GM21515 (cell line): ENCODE data around the gene CALU.

Experiments
- ATAC-seq: cut with Tn5 transposase; IDR thresholded peaks from one replicate; pipeline ENCODE4 v1.9.1; 2021; ENCODE audit not compliant: unreplicated experiment

Gene CALU

DNA sequence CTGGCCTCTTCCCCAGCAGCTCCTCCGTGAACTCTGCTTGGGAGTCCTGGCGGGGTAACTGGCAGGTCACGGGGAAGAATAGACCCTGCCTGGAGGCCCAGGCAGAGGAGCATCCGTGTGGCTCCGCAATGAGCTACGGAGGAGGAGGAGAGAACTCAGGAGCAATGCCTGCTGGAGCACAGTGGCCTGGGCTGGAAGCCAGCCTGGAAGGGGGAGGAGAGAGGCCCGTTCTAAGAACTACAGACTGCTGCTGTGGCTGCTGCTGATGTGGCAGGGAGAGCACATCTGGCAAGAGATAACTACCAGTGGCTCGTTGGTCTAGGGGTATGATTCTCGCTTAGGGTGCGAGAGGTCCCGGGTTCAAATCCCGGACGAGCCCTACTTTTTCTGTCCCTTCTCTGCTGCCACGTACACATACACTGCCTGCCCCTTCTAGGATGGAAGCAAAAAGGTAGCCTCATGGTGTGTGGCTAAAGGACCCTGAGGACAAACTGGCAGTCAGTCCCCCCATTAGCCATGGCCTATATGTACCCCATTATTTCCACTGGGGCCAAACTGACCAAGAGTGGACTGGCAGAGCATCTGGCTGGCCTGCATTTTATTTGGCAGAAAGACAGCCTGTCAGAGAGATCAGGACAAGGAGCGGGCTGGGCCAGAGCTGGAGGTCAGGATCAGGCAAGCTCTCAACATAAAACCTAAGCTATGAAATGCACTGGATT is 44.1 kb downstream of the CALU start:
- ATAC-seq: no peak

DNA sequence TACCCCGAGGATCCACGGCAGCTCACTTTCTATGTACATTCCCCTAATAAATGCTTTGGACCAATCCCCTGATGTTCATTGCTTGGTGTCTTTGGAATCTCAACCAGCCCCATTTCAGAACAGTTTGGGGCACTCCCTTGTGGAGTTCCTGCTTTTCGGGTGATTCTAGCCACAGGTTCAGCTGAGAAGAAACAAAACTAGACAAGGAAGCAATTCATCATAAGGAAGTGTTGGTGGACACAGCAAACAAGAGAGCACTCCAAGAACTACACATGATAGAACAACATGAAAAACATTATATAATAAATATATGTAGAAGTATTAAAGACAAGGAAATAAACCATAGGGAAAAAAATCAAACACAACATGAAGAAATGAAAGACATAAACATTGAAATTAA is 46.6 kb downstream of the CALU start:
- no peak for ATAC-seq

DNA sequence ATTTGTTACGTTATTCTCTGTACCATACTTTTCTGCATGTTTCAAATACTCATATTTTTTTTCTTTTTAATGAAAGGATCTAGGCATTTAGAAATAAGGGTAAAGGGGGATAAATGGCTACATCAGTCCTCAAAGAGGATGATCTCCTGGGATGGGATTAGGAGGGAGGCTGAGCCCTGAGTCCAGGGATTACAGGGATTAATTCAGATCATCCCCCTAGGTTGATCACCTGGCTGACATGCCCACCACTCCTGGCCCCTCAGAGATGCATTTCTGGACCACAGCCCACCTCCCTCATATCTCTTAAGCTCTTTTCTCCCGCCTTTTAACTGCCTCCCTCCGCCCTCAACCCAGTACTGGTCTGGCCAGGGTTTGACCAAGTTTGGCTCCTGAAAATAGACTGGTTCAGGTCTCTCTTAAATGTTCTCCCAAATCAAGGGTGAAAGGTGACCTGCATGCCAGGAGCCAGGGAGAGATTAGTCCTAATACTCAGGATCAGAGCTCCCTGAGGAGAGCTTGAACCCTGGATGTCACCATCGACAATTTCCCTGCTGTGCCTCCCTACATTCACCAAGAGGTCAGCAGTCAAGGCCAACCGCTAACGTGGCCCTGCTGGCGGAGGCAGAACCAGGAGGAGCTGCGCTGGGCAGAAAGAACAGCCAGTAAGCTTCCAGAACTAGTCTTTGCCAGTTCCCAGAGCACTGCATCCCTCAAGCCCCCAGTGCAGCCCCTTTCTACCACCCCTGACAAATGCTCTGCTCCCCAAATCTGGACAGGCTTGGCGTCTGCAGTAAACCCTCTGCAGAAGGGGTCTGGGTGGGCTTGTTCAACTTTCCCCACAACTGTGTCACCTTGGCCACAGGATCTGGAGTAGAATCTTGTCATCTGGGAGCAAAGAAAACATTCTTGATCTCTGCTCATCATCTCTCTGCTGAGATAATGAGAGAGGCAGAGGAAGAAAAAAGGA is 49.6 kb downstream of the CALU start:
- no peak for ATAC-seq

DNA sequence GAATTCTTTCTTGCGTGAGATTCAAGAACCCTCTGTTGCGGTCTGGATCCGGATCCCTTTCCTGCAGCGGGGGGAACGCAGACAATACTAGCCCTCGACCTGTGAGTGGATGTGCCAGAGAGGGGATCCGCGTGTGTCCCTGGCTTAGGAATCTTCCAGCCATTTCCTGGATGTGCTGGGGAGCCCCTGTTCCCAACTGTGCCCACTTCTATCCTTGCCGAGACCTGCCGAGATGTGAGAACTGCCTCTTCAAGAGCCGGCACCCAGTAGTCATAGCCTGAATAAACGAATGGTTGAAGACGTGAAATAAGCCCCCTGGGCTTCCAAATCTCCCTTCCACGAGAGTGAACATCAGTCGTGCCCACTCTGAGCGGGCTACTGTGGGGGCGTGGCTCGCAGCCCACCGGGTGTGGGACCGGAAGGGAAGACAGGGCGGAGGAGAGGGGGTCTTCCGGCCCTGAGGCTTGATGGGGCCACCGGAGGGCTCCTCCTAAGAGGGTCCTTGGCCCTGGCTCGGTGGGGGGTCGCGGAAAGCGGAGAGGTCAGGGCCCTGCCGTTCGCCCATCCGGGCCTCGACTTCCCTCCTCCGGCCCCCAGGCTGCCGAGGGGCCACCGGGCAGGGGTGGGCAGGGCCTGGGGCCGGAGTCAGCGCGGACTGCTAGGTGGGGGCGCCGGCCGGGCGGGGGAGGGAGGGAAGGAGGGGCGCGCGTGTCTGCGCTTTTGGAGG is 51.3 kb downstream of the CALU start:
- ATAC-seq: peak; percentile 22

DNA sequence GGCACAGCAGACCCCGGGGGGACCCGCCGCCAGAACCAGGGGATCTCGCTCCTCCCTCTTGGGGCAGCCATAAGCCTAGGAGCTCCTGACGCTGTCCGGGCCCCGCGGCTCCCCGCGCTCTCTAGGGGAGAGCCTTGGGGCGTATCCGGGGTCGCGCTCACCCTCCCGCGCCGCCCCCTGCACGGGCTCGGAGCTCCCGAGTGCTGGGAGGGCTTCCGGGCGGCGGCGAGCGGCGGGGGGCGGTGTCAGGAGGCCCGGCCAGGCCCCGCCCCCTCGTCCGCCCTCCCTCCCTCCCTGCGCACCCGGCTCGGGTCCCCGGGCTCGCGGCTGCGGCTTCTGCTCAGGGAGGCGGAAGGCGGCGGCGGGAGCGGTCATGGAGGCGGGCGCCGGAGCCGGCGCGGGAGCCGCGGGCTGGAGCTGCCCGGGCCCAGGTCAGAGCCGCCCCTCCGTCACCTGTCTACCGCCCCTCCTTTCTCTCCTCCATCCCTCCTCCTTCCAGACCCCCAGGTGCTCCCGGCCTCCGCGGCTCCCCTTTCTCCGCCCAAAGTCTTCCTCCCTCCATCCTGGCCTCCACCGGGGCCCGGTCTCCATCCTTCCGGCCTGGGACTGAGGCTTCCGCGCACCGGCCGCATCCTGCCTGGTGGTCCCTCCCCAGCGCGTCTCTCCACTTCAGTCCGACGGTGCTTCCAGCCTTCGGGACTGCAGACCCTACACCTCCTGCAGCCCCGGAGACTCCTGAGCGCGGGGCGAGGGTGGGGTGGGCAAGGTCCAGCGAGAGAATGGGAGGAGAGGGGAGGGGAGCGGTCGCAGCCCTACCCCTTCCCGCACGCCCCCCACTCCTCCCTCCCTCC is 52.2 kb downstream of the CALU start, which contains the start of gene CCDC136:
Gene CCDC136 (plus strand): TSS at position 848 of the 851 bp plus-strand sequence. CDS start 444 bp downstream, outside the sequence.
- peak; percentile 81 for ATAC-seq

DNA sequence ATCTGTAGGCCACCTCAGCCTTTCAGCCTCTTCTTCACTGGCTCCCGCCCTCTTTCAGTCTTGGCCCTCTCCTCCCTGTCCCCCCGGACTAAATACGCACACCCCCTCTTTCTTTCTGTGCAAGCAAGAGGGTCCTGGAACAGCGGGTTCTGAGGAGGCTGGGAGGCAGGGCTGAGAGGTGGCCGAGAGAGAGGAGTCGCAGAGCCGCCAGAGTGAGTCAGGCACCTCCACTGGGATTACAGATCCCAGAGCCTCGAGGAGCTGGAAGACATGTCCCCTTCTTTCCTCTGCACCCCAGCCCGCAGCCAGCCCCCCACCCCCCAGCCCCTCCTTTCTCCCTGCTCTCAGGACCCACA is 52.8 kb downstream of the CALU start:
- no peak for ATAC-seq

DNA sequence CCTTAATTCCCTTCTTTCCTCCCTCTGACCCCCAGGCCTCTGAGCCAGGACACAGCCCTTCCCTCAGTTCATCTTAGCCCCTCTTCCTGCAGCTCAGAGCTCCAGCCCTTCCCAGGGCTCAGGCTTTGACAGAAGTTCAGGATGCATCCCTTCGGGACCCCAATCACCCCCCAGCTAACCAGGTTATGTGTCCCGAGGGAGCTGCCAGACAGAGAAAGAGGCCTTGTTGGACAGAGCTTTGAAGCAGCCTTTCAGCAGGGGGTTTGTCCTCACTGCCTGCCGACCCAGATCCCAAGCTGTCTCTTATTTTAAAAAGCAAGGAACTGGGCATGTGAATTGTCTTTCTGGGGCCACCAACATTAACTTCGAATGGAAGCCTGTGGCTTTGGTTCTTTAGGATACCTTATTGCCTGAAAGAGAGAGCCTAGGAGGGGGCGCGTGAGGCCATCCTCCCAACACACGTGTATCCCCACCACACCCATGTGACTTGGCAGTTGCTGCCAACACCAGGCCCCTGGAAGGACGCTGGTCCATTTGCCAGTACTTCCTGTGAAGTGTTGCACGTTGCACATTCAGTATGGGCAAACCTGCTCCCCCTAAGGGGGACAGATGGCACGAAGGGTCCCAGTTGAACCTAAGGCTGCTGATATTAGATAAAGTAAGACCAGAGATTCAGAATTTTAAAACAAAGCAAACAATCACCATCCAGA is 53.5 kb downstream of the CALU start:
- no peak for ATAC-seq

DNA sequence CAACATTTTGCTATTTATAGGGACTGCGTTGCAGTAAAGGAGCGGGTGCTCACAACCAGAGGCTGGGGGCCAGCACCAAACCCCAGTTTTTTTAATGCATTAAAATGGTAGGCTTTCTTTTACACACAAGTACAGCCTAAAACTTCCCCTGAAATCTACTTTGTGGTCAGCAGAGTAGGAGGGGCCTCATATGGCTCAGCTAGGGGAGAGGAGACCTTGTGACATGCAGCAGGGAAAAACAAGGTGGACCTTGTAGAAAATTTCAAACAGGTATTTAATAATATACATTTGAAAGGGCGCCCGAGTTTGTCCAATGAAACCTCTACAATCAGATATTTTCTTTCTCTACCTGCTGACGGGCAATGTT is 54.0 kb downstream of the CALU start:
- ATAC-seq: no peak

DNA sequence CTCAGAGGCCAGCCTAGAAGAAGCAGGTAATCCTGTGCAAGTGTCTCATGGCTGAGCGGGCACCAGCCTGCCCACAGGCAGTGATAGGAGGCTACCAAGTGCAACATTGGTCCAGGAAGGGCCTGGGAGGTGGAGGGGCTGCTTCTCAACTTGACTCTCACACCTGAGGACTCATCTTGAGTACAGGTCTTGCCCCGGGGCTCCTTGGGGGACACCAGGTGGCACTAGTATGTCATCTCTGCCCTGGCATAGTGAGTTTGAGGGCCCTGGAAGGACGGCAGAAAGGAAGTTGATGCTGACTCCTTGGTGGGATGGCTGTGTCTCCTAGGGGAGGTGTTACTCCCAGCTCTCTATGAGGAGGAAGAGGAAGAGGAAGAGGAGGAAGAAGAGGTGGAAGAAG is 54.9 kb downstream of the CALU start:
- no peak for ATAC-seq

DNA sequence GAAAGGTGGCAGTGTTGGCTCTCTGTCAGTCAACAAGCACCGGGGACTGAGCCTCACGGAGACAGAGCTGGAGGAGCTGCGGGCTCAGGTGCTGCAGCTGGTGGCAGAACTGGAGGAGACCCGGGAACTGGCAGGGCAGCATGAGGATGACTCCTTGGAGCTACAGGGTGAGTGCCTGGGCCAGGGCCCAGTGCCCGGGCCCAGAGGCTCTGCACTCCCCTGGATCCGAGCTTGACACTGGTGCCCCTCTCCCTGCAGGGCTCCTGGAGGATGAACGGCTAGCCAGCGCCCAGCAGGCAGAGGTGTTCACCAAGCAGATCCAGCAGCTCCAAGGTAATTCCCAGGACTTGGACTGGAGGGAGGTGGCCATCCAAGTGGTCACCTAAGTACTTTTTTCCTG is 55.3 kb downstream of the CALU start:
- ATAC-seq: no peak

DNA sequence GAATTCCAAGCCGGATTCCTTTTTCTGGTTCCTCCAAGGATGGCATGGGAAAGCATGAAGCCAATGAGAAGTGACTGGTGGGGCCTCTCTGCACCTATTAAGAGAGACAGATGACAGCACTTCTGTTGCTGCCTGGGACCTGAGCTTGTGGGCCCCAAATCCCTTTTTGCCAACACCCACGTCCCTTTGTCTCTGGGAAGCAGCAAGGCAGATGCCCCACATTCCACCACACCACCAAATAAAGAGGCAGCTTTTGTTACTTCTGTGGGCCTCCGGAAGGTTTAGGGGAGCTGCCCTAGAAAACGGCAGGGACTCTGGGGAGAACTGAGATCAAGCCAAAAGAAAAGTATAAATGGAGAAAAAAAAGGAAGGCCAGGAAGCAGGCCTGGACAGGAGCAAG is 56.0 kb downstream of the CALU start:
- no peak for ATAC-seq

DNA sequence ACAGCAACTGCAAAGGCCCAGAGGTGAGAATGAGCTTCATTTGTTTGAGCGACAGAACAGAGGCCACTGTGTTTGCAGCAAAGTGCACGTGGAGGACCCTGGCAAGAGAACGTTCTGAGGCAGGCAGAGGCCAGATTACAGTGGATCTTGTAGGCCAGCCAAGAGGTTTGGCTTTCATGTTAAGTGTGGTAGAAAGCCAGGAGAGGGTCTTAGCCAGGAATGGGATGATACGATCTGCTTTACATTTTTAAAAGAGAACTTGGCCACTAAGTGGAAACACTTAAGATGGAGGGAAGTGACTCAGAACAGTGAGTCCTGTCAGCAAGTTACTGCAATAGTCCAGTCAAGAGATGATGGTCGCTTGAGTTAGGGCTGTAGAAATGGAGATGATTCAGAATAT is 57.2 kb downstream of the CALU start:
- no peak for ATAC-seq

DNA sequence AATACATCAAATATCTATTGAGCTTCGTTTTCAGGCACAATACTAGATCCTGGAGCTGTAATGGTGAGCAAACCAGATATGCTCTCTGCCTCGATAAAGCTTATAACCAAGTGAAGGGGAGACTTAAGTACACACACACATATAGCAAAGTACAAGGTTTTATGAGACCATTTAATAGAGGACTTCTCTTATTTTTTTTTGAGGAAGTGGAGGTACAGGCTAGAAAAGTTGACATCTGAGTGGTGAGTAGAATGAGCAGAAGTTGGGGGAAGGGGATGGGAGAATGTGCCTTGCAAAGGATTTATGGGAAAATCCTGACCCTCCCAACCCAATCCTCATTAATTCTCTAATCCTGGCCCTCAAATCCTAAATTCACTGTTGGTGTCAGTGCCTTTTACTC is 60.3 kb downstream of the CALU start:
- ATAC-seq: no peak

DNA sequence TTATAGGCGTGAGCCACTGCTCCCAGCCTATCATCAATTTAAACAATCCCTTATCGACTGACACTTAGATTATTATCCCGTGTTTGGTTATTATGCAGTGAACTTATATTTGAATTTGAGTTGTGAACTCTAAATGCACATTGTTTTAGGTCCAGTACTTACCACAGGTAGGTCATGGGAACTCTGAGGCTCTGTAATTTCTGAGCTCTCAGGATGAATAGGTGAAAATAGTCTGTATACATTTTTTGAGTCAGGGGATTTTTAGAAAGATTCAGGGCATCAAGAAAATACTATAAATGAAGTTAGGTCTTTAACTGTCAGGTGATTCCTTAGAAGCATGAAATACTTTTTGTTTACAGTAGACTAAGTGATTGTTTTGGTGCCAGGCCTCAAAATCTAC is 61.4 kb downstream of the CALU start:
- ATAC-seq: no peak

DNA sequence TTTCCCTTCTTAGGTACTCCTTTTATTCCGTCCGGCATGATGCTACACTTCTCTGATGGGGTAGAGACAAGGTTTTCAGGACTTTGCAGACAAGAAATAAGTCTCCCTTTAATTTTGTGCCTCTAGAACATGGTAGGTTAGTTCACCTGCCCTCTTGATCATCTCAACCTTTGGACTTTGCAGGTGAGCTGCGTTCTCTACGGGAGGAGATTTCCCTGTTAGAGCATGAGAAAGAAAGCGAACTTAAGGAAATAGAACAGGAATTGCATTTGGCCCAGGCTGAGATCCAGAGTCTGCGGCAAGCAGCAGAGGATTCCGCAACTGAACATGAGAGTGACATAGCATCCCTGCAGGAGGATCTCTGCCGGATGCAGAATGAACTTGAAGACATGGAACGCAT is 61.8 kb downstream of the CALU start:
- no peak for ATAC-seq

DNA sequence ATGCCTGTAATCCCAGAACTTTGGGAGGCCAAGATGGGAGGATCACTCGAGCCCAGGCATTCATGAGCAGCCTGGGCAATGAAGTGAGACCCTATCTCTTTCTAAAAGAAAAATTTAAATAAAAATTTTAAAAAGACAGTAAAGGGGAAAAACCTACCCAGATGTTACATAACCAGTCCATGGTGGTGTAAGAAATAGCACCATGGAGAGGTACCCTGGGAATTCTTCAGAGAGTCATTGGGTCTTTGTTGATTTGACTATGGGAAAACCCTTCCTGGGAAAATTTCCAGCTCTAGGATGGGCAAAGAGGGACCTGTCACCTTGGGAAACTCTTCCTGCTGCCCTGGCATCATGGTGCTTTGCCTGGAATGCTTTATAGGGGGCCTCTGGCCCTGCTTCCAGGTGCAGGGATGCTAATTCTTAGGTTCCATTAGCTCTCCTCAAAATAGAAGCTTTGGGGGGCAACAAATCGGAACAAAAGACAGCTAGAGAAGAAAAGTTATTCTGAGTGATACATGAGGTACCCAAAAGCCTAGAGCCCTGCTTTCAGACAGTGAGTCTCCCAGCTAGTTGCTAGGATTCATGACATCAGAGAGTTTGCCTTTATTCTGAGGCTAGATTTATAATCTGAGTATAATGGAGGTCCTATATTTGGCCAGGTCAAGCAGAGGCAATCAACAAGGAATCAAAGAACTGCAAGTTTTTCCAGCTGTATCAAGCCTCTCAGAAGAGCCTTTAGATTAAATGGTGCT is 62.7 kb downstream of the CALU start:
- no peak for ATAC-seq

DNA sequence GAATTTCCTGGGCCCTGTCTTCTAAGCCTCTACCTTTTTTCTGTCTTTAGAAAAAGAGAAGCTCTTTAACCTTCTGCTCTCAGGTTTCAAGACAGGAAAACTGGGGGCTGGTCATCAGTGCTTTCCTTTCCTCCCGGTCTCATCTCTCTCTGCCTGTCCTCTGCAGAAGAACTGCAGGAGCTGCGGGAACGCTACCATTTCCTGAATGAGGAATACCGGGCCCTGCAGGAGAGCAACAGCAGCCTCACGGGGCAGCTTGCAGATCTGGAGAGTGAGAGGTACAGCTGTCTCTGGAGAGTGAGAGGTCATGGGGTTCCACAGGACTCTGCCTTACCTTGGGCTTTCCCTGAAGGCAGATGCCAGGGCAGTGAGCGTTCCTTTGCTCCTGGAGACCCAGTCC is 65.3 kb downstream of the CALU start:
- no peak for ATAC-seq

DNA sequence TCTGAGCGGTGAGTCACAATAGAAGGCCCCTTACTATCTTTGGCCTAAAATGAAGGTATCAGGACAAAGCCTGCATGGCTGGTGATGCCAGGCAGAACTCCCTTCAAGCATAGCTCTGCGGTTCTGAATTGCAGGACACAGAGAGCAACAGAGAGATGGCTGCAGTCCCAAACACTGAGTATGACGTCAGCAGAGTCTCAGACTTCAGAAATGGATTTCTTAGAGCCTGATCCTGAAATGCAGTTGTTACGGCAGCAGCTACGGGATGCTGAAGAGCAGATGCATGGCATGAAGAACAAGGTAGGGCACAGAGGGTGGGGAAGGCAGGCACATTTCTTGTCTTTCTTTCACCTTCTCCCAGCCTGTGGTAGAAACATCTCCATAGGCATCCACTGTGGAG is 66.1 kb downstream of the CALU start:
- no peak for ATAC-seq

DNA sequence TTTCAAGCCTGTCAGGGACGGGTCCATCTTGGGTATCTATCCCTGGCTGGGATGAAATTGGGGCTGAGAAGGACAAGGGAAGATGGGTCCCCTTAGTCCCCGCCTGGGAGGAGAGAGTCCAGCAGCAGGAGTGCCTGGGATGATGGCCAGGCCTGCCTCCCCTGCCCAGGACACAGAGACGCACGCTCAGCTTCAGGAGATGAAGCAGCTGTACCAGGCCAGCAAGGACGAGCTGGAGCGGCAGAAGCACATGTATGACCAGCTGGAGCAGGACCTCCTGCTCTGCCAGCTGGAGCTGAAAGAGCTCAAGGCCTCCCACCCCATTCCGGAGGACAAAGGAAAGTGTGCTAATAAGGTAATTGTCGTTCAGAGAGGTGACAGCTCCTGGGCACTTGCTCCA is 68.0 kb downstream of the CALU start:
- ATAC-seq: no peak
